Stimulated activated CD4-positive, alpha-beta T cell treated with anti-CD3 and anti-CD28 coated beads, Interleukin-1b, Interleukin-23, amount 100 ng/mL, for 4 hours (primary cell): ENCODE results near the gene PTGS1.
"Not testable (repeated sequence)": the region's sequence is repeated elsewhere in the genome, so short reads cannot be mapped to it uniquely, and the experiment has no call there.

ENCODE experiments used
- DNase-seq, 2 donors: peaks; one replicate each; pipeline ENCODE4 v3.0.0-alpha.2; 2020; ENCODE audit warnings: low read depth in 2 of 2

PTGS1 gene

DNA sequence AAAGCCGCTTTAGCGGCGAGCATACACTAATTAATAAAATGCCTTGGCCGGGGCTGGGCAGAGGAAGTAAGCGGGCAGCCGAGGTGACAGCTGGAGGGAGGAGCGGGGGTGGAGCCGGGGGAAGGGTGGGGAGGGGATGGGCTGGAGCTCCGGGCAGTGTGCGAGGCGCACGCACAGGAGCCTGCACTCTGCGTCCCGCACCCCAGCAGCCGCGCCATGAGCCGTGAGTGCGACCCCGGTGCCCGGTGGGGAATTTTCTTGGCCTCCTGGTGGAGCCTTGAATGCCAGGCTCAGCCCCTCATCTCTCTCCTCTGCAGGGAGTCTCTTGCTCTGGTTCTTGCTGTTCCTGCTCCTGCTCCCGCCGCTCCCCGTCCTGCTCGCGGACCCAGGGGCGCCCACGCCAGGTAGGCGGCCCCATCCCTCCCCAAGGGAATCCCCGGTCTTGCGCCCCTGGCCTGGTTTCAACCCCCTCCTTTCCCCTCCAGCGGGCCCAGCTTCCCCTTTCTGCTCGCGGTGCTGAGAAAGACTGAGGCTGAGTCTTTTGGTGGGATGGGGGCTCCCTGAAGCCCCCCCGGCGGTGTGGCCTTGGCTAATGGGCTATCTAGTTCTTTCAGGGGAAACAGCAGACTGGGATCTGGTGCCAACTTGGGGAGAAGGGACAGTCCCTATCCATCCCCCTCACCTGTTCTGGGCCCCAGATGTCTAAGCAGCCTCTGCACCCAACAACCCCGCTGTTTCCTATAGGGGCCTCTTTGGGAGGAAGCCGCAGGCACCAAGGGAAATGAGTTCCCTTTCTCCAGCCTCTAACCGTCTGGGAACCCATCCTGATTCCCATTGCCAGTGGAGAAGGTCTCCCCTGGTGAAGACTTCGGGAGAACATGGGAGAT lies at the start of gene PTGS1:
TSS of gene PTGS1 (plus strand) at position 156 of the 887 bp plus-strand sequence. CDS start at position 217, 61 bp downstream.
- no peak for DNase-seq

DNA sequence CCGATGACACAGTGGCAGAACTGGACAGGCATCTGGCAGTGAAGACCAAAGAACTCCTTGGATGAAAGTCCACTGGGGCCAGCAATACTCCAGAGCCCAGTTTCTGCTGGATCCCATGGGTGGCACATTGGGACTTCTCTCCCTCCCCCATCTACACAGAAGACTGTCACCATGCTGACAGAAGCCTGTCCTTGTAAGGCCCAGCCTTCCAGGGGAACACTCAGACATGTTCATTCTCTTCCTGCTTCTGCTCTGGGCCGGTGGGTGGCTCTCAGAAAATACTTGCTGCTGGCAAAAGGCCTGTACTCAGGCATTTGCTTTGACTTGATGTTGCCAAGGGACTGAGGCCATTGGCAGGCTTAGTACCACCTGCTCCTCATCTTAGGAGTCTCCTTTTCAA lies 48.3 kb upstream of the PTGS1 start:
- DNase-seq, result no peak

DNA sequence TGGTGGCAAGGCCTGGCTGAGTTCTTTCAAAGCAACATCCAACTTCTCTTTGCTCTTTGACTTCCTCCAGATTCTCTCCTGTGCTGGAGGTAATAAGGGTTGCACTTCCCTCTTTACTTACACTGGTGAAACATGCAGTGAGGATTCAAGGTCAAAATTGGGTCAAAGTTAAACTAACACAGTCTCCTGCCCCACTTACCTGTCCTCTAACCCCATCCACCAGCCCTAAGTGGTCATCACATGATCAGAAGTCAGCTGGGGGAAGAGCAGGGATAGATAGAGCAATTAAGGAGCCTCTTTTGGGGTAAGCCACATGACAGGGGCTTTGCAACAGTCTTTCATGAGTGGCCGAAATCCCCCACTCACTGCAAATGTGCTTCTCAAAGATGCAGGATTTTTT lies 46.2 kb upstream of the PTGS1 start:
- not testable (repeated sequence) for DNase-seq

DNA sequence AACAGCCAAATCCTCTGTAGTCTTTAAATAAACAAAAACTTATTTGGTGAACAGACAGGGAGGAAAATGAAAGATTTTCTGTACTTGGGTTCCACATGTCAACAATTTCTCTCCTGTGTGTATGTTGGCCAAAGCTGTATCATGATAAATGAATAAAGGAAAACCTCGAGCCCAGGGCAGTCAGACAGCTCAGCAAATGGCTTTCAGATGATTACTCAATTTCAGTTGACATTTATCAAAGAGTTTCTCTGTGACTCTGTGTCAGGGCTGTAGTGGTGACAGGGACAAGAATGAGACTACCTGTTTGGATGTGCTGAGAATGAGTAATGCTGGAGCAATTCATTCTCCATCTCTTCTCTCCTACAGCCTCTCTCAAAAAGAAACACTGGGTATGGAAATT lies 45.7 kb upstream of the PTGS1 start:
- no peak for DNase-seq

DNA sequence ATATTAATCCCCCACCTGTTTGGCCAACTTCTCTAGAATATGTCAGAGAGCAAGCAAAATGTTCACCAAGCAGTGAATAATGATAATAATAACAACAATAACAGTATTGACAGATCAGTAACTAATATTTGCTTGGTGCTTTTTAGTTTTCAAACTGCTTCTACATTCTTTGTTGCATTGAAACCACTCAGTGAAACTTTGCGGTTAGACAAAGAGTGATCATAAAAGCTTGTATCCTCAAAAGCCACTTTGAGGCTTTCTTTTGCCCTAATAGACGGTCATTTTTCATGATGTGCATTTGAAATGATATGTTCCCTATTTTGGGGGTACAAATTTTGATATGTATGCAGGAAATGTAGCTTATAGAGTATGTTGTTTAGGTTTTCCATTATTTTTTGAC lies 43.6 kb upstream of the PTGS1 start:
- DNase-seq, result no peak

DNA sequence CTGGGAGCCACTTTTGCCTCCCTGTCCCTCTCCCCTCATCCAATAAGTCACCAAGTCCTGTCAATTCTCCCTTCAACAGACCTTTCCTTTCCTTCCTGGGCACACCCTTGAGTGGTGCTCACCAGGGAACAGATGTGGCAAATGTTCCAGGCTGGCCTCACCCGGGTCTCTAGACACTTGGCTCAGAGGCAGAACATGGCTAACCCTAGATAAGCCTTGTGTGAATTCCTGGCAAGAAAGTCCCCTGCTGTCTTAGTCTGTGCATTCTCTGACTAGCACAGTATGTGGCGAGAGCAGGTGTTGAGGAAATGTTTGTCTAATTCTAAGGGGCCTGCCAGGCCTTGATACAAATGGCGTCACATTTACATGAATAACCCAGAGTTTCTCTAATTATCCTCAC lies 41.2 kb upstream of the PTGS1 start:
- DNase-seq, result no peak

DNA sequence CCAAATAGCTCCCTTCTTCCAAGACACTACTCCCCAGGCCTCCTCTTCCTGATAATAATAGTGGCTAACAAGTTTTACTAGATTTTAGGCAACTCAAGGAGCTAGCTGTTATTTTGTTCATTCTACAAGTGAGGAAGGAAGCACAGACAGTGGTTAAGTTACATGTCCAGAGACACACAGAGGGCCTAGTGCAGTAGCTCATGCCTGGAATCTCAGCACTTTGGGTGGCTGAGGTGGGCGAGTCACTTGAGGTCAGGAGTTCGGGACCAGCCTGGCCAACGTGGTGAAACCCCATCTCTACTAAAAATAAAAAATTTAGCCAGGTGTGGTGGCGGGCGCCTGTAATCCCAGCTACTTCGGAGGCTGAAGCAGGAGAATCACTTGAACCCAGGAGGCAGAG lies 40.4 kb upstream of the PTGS1 start:
- DNase-seq, result not testable (repeated sequence)

DNA sequence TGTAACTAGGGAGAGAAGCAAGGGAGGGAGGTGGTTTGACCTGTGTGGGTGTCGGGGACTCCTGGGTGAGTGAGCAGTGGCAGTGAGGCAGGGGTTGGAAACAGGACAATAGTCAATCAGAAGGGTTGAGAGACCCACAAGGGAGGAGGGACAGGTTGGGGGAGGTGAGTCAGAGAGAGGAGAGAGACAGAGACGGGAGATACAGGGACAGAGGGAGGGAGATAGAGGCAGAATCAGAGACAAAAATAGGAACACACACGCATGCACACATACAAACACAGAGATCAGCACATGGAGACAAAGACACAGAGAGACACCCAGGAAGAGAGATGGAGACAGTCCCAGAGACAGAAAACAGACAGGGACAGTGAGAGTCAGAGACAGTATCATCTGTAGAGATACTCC lies 39.3 kb upstream of the PTGS1 start:
- no peak for DNase-seq

DNA sequence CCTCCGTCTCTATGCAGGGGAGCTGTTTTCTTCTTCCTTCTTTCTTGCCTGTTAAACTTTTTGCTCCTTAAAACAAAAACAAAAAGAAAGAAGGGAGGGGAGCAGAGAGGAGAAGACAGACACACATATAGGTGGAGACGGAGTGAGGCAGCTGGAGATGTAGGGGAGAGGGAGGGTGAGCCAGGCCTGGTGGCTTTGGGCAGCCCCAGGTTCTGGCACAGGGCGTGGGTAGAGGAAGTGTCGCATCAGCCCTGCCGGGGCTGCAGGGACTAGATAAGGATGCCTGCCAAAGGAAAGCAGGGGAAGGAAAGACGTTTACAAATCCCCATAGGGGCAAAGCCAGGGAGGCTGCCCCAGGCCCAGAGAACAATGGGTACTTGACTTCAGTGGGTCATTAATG lies 38.7 kb upstream of the PTGS1 start:
- DNase-seq, result no peak

DNA sequence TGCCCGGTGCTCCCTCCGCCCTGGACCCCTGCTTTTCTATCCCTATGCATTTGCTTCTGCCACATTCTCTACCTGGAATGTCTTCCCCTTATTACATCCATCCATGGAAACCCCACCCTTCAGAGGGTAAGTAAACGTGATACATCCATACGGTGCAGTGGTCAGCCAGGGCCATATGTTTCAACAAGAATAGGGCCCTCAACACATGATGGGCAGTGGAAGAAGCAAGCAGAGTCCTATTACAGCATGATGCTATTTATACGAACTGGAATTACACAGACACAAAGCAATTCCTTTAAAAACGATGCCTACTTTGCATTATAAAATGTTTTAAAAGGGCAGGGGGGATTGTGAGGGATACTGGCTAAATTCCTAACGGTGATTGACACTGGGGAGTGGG lies 38.2 kb upstream of the PTGS1 start:
- no peak for DNase-seq

DNA sequence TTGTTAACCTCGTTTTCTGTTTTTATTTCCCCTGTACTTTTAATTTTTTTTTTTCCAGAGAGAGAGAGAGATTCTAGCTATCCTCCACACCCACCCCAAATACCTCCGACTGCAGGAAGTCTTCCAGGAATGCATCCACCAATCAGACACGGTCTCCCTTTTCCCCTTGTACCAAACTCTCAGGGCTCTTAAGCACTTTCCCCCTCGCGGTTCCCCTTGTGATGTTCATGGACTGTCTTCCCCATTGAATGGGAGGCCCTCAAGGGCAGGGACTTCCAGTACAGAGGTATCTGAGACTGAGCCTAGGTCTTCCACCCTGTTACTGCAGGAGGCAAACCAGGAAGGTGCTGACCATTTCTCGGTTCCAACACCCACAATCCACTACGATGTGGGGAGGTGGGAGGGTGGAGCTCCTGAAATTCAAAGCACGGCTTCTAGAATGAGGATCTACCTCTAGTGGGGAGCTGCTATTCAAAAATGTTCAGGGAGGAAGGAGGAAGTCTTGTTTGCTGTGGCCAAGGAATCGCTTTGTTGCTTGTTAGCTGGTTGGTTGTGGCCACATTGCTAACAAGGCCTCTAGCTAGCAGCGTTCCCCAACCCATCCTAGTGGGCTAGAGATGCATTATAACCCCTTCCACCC lies 37.5 kb upstream of the PTGS1 start:
- DNase-seq, result no peak

DNA sequence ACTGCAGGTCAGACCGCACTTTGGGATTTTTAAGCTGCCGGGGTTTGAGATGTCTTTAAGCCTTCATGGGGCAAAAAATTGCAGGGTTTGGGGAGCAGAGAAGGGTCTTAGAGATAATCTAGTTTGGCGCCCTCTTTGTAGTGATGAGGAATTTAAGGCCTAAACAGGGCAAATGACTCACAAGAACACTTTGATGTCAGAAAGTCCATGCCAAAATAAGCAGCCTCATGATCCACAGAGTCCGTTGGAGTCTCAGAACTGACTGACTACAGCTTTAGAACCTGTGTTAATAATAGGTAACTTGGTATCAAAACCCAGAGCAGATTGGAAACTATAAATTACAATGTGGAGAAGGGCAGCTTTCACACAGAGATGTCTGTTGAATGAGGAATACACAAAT lies 35.9 kb upstream of the PTGS1 start:
- no peak for DNase-seq

DNA sequence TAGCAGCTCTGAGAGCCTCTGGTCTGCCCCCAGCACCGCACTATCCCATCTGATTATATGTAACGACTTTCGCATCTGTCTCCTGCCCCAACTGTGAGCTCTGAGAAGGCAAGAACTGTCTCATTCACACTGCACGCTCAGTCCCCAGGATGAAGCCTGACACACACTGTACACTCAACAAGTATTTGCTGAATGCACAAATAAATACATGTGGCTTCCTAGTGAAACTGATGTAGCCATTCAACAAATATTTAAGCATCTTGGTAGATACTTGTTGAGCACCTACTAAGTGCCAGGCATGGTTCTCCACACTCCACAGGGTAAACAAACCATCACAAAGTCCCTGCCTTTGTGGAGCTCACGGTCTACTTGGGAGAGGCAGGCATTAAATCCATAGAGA lies 34.6 kb upstream of the PTGS1 start:
- DNase-seq, result no peak

DNA sequence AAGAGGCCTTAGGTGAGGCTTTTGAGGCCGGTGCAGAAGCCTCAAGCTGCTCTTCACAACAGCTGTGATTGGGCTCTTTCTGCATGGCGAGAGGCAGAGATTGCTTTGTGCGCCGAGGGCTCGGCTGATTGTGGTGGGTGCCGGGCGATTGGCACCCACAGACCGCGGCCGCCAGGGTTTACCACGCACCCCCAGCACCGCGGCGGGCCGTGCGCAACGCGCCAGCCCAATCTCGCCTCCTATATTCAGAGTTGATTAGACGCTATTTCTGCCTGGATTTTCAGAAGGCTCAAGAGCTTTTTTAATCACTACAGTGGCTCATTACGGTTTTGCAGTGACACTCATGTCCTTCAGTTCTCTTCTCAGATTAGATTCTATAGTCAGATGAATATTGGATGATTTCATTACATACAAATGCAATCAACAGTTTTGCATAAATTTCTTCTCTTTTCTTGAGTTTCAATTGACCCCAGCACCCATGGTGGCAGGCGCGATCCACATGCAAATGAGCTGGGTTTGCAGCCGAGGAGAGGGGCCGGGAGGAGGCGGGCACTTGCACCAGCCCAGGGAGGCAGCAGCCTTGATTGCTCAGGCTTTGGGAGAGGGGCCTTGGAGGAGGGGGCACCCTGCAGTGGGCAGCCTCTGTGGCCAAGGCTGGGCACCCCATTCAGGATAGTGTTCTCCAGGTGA lies 33.8 kb upstream of the PTGS1 start:
- no peak for DNase-seq

DNA sequence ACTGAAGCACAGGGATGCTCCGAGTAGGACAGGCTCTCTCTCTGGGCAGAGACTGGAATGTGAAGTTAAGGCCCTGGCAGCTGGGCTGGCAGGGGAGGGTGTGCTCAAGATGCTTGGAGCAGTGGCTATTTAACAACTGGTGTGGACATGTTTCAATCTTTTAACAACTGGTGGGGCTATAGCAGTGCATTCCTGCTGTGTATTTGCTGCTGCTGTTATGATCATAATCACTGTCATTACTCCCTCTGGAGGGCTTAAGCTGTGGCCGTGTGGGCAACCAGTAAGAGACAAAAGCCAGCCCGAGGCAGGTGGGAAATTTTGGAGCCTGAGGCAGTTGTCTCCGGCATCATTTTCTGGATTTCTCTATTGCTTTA lies 33.3 kb upstream of the PTGS1 start:
- no peak for DNase-seq

DNA sequence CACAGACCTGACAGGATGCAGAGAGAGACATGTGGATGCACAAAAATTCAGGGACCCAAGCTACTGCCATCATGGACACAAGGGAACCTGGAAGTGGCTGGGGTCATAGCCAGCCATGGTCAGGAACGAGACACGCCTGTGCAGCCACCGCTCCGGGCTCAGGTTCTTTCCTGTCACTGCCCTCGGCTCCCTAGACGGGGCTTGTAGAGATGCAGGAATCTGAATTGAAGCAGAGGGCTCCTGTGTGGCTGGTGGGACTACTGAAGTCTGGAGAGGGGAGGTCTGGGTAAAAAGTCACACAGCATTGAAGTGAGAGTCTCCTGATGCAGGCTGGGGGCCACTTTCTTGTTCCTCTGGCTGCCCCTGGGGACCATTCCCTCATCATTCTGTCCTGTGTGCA lies 32.3 kb upstream of the PTGS1 start:
- DNase-seq, result no peak

DNA sequence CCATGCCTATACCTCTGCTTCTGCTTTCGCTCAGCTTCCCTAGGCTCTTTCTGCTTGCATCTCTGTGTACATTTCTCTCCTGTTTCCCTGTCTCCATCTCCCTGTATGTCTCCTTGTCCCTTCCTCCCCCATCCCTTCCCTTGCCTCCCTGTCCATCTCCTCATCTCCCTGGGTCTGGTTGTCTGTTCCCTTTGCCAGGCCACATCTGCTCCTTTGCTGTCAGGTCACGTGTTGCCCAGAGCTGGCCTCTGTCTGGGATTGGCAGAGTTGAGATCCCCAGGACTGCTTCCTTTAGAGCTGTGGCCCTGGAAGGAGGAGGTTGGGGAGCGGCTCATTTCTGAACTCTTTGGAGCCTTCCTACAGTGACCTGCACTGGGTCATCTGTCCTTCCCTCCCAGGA lies 31.8 kb upstream of the PTGS1 start:
- DNase-seq, result no peak

DNA sequence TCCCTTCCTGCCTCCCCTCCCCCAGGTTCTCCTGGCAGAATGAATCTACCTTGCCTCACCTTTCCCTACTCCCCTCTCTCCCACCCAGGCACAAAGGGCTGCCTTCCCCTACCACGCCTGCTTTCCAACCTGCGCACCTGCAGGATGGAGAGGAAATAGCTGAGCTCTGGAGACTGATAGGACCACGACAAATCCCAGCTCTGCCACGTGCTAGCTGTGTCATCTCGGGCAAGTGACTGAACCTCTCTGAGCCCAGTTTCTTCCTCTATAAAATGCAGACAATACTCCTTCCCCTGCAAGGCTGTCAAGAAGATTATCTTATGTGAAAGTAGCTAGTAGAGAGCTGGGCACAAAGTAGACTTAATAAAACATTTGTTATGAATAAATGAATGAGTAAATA lies 31.2 kb upstream of the PTGS1 start:
- no peak for DNase-seq

DNA sequence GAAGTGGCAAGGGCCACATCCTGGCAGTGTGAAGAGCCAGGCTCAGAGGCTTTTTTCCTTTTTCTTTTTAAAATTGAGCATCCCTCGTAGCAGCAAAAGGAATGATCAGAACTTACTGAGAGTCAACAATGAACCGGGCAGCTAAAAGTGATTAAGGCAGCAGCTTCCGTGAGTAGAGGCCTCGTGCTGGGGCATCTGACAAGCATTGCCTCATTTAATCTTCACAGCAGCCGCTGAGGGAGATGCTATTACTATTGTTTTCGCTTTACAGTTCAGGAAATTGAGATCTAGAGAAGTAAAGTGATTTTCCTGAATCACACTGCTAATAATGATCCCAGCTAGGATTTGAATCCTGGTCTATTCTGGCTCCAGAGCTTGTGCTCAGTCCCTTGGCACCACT lies 30.7 kb upstream of the PTGS1 start:
- DNase-seq, result no peak

DNA sequence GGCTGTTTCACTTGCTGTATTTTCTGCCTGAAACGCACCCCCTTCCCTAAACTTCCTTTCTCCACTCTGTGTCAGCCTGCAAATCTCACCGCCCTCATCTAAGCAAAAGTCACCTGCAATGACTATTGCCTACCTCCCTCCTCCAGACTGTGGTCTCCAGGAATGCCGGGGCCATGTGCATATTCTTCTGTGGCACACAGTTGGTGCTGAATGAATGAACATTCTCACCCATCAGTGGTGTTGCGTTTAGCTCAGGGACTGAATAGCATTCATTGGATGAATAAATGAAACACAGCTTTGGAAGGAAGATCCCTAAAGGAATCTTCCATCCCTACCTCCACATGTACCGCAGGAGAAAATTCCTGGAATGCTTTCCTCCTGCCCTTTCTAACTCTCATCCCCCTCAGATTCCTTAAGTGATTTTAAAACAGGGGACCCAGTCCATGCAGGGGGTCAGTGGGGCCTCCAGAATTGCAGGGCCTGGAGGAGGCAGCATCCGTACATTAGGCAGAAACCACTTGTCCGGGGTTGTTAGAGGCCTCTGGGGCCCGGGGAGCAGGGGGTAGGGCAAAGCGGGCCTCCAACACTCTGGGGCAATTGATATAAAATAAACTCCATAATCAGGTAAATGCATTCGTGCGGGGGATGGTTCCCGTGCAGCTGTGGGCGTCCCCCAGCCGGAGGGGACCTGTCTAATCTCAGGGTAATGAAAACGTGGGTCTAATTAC lies 28.3 kb upstream of the PTGS1 start:
- DNase-seq, result no peak

DNA sequence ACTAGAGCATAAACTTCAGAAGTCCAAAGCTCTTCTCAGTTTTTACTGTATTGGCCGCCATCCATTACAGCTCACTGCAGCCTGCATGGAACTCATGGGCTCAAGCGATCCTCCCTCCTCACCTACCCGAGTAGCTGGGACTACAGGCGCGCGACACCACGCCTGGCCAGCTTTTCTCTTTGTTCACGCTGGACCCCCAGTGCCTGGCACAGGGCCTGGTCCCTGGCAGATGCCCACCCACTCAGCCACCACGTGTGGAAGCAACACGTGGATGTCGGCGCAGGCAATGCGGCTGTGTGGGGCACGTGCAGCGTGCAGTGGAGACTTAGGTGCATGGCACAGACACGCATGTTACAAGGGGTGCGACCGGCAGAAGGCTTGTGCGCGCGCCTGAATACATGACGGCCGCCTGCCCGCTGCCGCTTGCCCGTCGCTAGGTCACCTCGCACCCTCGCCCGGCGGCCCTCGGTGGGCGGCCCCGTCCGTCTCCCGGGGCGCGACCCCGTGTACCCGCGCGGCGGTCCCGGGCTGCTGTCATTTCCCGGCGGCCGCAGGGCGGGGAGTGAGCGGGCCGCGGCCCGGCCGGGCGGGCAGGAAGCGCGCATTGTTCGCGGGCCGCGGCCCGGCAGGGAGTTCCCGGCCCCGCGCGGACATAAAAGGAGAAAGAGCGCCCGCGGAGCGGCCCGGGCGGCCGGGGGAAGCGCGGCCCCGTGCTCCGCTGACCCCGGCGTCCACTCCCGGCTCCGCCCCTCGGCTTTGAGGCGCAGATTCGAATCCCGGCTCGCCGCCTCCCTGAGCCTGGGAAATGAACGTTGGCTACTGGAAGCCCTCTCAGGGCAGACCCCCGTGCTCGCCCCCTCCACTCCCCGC lies 24.1 kb upstream of the PTGS1 start:
- no peak for DNase-seq
